Tibial artery (tissue), 4 donors: Measurements from ENCODE around the gene MAMSTR.

ENCODE experiments used
- DNase-seq, 2 donors: peaks; one replicate each; pipeline ENCODE4 v3.0.0-alpha.2; 2019
- H3K27ac ChIP-seq, 2 donors: fragments of 200-600 bp; sonication (generic) in 1 of 2; 1 replicate in 1 of 2; 2 replicates in 1 of 2; pipeline ENCODE4 v1.5.1; 2018 to 2019; ENCODE audit warnings: mild to moderate bottlenecking in 1 of 2
- H3K27me3 ChIP-seq, 2 donors: fragments of 200-600 bp; sonication (generic) in 1 of 2; one replicate each; pipeline versions ENCODE4 v1.5.1 to v1.6.0; 2016 to 2019
- H3K36me3 ChIP-seq, 3 donors: fragments of 200-600 bp; sonication (generic) in 2 of 3; one replicate each; pipeline ENCODE4 v1.5.1; 2016 to 2019; ENCODE audit warnings: mild to moderate bottlenecking in 2 of 3
- H3K4me1 ChIP-seq, 4 donors: fragments of 200-600 bp; sonication (generic) in 2 of 4; 1 replicate in 3 of 4; 2 replicates in 1 of 4; pipeline ENCODE4 v1.5.1; 2016 to 2019
- H3K4me3 ChIP-seq, 2 donors: fragments of 200-600 bp; sonication (generic) in 1 of 2; 1 replicate in 1 of 2; 2 replicates in 1 of 2; pipeline ENCODE4 v1.5.1; 2018 to 2019; ENCODE audit warnings: mild to moderate bottlenecking in 2 of 2
- H3K9me3 ChIP-seq, 3 donors: fragments of 200-600 bp; sonication (generic) in 1 of 3; one replicate each; pipeline ENCODE4 v1.5.1; 2016 to 2019
- CTCF ChIP-seq, 2 experiments: fragments of 200-600 bp in 1 of 2; fragments of 450-650 bp in 1 of 2; IDR thresholded peaks; one replicate each; pipeline ENCODE4 v1.5.1; 2017 to 2019; ENCODE audit warnings: antibody characterized with exemption in 2 of 2, mild to moderate bottlenecking in 1 of 2, moderate library complexity in 1 of 2
- intact Hi-C: fragments of 100-400 bp; cut with DNase I; formaldehyde crosslinking; loops from one replicate; pipeline ENCODE4 v1.15.0; 2023; ENCODE audit warnings: low total_unique reads

The MAMSTR gene

GRCh38 chr19:48674921-48675824 is 44.4 kb downstream of the MAMSTR start:
- no peak overlapping the region for H3K27ac ChIP-seq
- intact Hi-C loops = loop anchor here (5.0 kb wide), 1 partner anchor 67 kb away; the partner anchor contains the start of gene RASIP1

GRCh38 chr19:48674216-48674809 is 45.2 kb downstream of the MAMSTR start:
- Histone ChIP-seq H3K27me3 (no peaks in the 10 kb centered on the region), H3K9me3 (no peaks in the 10 kb centered on the region), H3K4me3 (no peak overlapping the region), H3K27ac (no peak overlapping the region), H3K36me3 (no peaks in the 10 kb centered on the region), H3K4me1 (peaks cover 0 to 9% (median 3%) of the 10 kb centered on the region in 4 donors)
- TF ChIP-seq CTCF (IDR thresholded peaks at IDR 0.05) = no peak
- intact Hi-C loops = no loop called here
- no peak for DNase-seq

More at GRCh38 chr19:48674921-48675824, 44.4 kb downstream of the MAMSTR start:
- Histone ChIP-seq H3K27me3 (no peaks in the 10 kb centered on the region), H3K4me1 (peaks cover 0 to 9% (median 3%) of the 10 kb centered on the region in 4 donors), H3K36me3 (no peaks in the 10 kb centered on the region), H3K9me3 (no peaks in the 10 kb centered on the region), H3K4me3 (no peak overlapping the region)
- peak; percentile 81 to 82 for TF ChIP-seq CTCF (IDR thresholded peaks at IDR 0.05)
- DNase-seq = peak; percentile 82 to 88

GRCh38 chr19:48673436-48674100 is 46.0 kb downstream of the MAMSTR start:
- intact Hi-C loops = loop anchor here (2.0 kb wide), 1 partner anchor 27 kb away; the partner anchor contains the start of gene CA11
- peaks cover 0 to 9% (median 3%) of the 10 kb centered on the region in 4 donors for H3K4me1 ChIP-seq
- no peak for DNase-seq
- H3K27ac ChIP-seq = no peak overlapping the region
- H3K27me3 ChIP-seq = no peaks in the 10 kb centered on the region
- no peak for TF ChIP-seq CTCF (IDR thresholded peaks at IDR 0.05)
- H3K4me3 ChIP-seq = no peak overlapping the region
- no peaks in the 10 kb centered on the region for H3K36me3 ChIP-seq
- no peaks in the 10 kb centered on the region for H3K9me3 ChIP-seq

GRCh38 chr19:48672994-48673393 is 46.5 kb downstream of the MAMSTR start, which contains the start of gene NTN5:
Gene NTN5 (minus strand): TSS chr19:48673017. CDS start chr19:48670986, 2,031 bp downstream.
- no peak within 1 kb of the TSS for H3K4me3 ChIP-seq
- no peaks in the 10 kb centered on the region for H3K36me3 ChIP-seq
- H3K4me1 ChIP-seq = peaks cover 0 to 9% (median 3%) of the 10 kb centered on the region in 4 donors
- no peaks in the 10 kb centered on the region for H3K27me3 ChIP-seq
- no peaks in the 10 kb centered on the region for H3K9me3 ChIP-seq
- no peak within 1 kb of the TSS for H3K27ac ChIP-seq
- intact Hi-C loops = loop anchor here (2.0 kb wide), 1 partner anchor 26 kb away; the partner anchor contains the start of gene CA11
- DNase-seq = no peak
- TF ChIP-seq CTCF (IDR thresholded peaks at IDR 0.05) = no peak

- intact Hi-C loops = no loop called here
- no peak for TF ChIP-seq CTCF (IDR thresholded peaks at IDR 0.05)
- no peaks in the 10 kb centered on the region for H3K27me3 ChIP-seq
- no peak for DNase-seq
- no peak overlapping the region for H3K27ac ChIP-seq
- H3K4me1 ChIP-seq = peaks cover 0 to 9% (median 3%) of the 10 kb centered on the region in 4 donors
- no peaks in the 10 kb centered on the region for H3K36me3 ChIP-seq
- H3K4me3 ChIP-seq = no peak overlapping the region
- H3K9me3 ChIP-seq = no peaks in the 10 kb centered on the region
Measured at GRCh38 chr19:48671446-48671995, 48.0 kb downstream of the MAMSTR start.
